H7 (cell line): Measurements from ENCODE around the gene RPL7L1. TPM values are rescaled to one million over a fixed set of nuclear protein-coding genes. Genes with fewer than 3 reads are reported as not detected.

Experiments
- DNase-seq: peaks from one replicate; pipeline ENCODE4 v3.0.0; 2012
- H3K27me3 ChIP-seq: 2 replicates; pipeline ENCODE4 v1.6.0; 2011; ENCODE audit warnings: mild to moderate bottlenecking, low read length; ENCODE audit not compliant: control insufficient read depth, insufficient read depth
- H3K36me3 ChIP-seq: replicated peaks from 2 replicates; pipeline ENCODE4 v1.5.1; 2011; ENCODE audit warnings: low read length; ENCODE audit not compliant: control insufficient read depth, insufficient read depth
- H3K4me3 ChIP-seq: 2 replicates; pipeline ENCODE4 v1.5.1; 2011; ENCODE audit warnings: low read depth, mild to moderate bottlenecking, control low read depth, low read length, moderate library complexity; ENCODE audit not compliant: insufficient read depth
- total RNA-seq: library from RNA; depleted of rRNA; stranded (reverse); fragments of >200 nt; shearing (Covaris generic); gene quantifications from 2 replicates; pipeline ENCODE4 v1.2.3, GENCODE V29; 2014; rRNA removed

RPL7L1 gene
- total RNA-seq, 1 experiment from 2014 or later: 114 TPM

- DNase-seq: no peak
- no peaks in the 10 kb centered on the region for H3K27me3 ChIP-seq
- H3K4me3 ChIP-seq: no peak overlapping the region
- H3K36me3 ChIP-seq: peaks cover 15% of the 10 kb centered on the region
These were observed 53.0 kb downstream of the RPL7L1 start for GRCh38 chr6:42932412-42932811.

- no peak overlapping the region for H3K4me3 ChIP-seq
- H3K36me3 ChIP-seq: peaks cover 16% of the 10 kb centered on the region
- H3K27me3 ChIP-seq: no peaks in the 10 kb centered on the region
- no peak for DNase-seq
These were observed 53.8 kb downstream of the RPL7L1 start for GRCh38 chr6:42933205-42933604.

- DNase-seq: no peak
These were observed 55.9 kb downstream of the RPL7L1 start for GRCh38 chr6:42935322-42935721.

GRCh38 chr6:42936398-42936797 is 57.0 kb downstream of the RPL7L1 start:
- DNase-seq: no peak
- Histone ChIP-seq H3K27me3 (no peaks in the 10 kb centered on the region), H3K36me3 (peaks cover 18% of the 10 kb centered on the region), H3K4me3 (no peak overlapping the region)

More at GRCh38 chr6:42935322-42935721, 55.9 kb downstream of the RPL7L1 start:
- Histone ChIP-seq H3K27me3 (no peaks in the 10 kb centered on the region), H3K36me3 (peaks cover 18% of the 10 kb centered on the region), H3K4me3 (no peak overlapping the region)

- DNase-seq: no peak
- Histone ChIP-seq H3K36me3 (peaks cover 18% of the 10 kb centered on the region), H3K27me3 (no peaks in the 10 kb centered on the region), H3K4me3 (no peak overlapping the region)
These were observed 58.4 kb downstream of the RPL7L1 start for GRCh38 chr6:42937548-42938427.

- Histone ChIP-seq H3K36me3 (peaks cover 18% of the 10 kb centered on the region), H3K4me3 (no peak overlapping the region), H3K27me3 (no peaks in the 10 kb centered on the region)
- no peak for DNase-seq
These were observed 59.0 kb downstream of the RPL7L1 start for GRCh38 chr6:42938428-42938796.

- no peak for DNase-seq
- H3K27me3 ChIP-seq: no peaks in the 10 kb centered on the region
- no peak overlapping the region for H3K4me3 ChIP-seq
- H3K36me3 ChIP-seq: peaks cover 18% of the 10 kb centered on the region
These were observed 59.8 kb downstream of the RPL7L1 start for GRCh38 chr6:42938987-42939809.

Other genes starting within 250 kb of the RPL7L1 start
- 1.2 TPM in 2 replicates for gene PRPH2, start 157.0 kb upstream of the RPL7L1 start, total RNA-seq
- 57.0 and 65.8 TPM in 2 replicates for gene TBCC, start 133.5 kb upstream of the RPL7L1 start, total RNA-seq
- 6.0 and 8.8 TPM in 2 replicates for gene BICRAL, start 97.6 kb upstream of the RPL7L1 start, total RNA-seq
- not detected in 2 replicates for gene PTCRA, start 36.4 kb downstream of the RPL7L1 start, total RNA-seq
- gene CNPY3, start 49.9 kb downstream of the RPL7L1 start, total RNA-seq: 34.5 and 37.8 TPM in 2 replicates
- 0.10 and 0.33 TPM in 2 replicates for gene GNMT, start 81.1 kb downstream of the RPL7L1 start, total RNA-seq
- gene PEX6, start 99.6 kb downstream of the RPL7L1 start, total RNA-seq: 47.5 and 52.5 TPM in 2 replicates
- 58.9 and 62.8 TPM in 2 replicates for gene PPP2R5D, start 105.0 kb downstream of the RPL7L1 start, total RNA-seq
- 81.3 and 102 TPM in 2 replicates for gene MEA1, start 134.3 kb downstream of the RPL7L1 start, total RNA-seq
- gene KLHDC3, start 134.6 kb downstream of the RPL7L1 start, total RNA-seq: 226 and 253 TPM in 2 replicates
- gene RRP36, start 142.0 kb downstream of the RPL7L1 start, total RNA-seq: 100 and 106 TPM in 2 replicates
- gene CUL7, start 174.2 kb downstream of the RPL7L1 start, total RNA-seq: 19.6 and 39.2 TPM in 2 replicates
- gene MRPL2, start 179.8 kb downstream of the RPL7L1 start, total RNA-seq: 79.1 and 82.1 TPM in 2 replicates
- 24.8 and 30.2 TPM in 2 replicates for gene KLC4, start 180.0 kb downstream of the RPL7L1 start, total RNA-seq
- 143 and 163 TPM in 2 replicates for gene PTK7, start 196.7 kb downstream of the RPL7L1 start, total RNA-seq